Esophagus squamous epithelium (tissue), 5 donors: Measurements from ENCODE around the gene DDA1. TPM values are rescaled to one million over a fixed set of nuclear protein-coding genes. Genes with fewer than 3 reads are reported as not detected.
A peak's percentile ranks its signal among the peaks of the same experiment; 100 is the strongest.
"Not testable (repeated sequence)": the region's sequence is repeated elsewhere in the genome, so short reads cannot be mapped to it uniquely, and the experiment has no call there.

Source experiments
- DNase-seq: peaks from one replicate; lab custom pipeline; 2025; lab: John Stamatoyannopoulos, UW
- H3K27ac ChIP-seq, 4 donors: fragments of 200-600 bp; sonication (generic); one replicate each; pipeline ENCODE4 v1.5.1; 2016 to 2019; ENCODE audit warnings: mild to moderate bottlenecking in 1 of 4
- H3K27me3 ChIP-seq, 4 donors: fragments of 200-600 bp; sonication (generic); 1 replicate in 3 of 4; 2 replicates in 1 of 4; pipeline versions ENCODE4 v1.5.1 to v1.6.0; 2017 to 2021; ENCODE audit warnings: antibody characterized with exemption in 1 of 4
- H3K36me3 ChIP-seq, 3 donors: fragments of 200-600 bp; sonication (generic); one replicate each; pipeline ENCODE4 v1.5.1; 2016 to 2019
- H3K4me1 ChIP-seq, 3 donors: fragments of 200-600 bp; sonication (generic); one replicate each; pipeline ENCODE4 v1.5.1; 2017 to 2019
- H3K4me3 ChIP-seq, 4 donors: fragments of 200-600 bp; sonication (generic); 1 replicate in 3 of 4; 2 replicates in 1 of 4; pipeline ENCODE4 v1.5.1; 2016 to 2019; ENCODE audit warnings: mild to moderate bottlenecking in 2 of 4, moderate library complexity in 1 of 4
- H3K9me3 ChIP-seq, 3 donors: fragments of 200-600 bp; sonication (generic); one replicate each; pipeline ENCODE4 v1.5.1; 2016 to 2019
- CTCF ChIP-seq, 6 experiments: fragments of 450-650 bp in 4 of 6; fragments of 200-600 bp in 2 of 6; sonication (generic) in 2 of 6; IDR thresholded peaks; one replicate each; pipeline ENCODE4 v1.5.1; 2016 to 2019; ENCODE audit warnings: antibody characterized with exemption in 6 of 6, mild to moderate bottlenecking in 4 of 6, moderate library complexity in 4 of 6
- POLR2A ChIP-seq, 4 donors: fragments of 450-650 bp; IDR thresholded peaks; one replicate each; pipeline ENCODE4 v1.6.1; 2017; ENCODE audit warnings: antibody characterized with exemption in 4 of 4, mild to moderate bottlenecking in 4 of 4, moderate library complexity in 3 of 4
- WGBS, 2 donors: methylation state at CpG; one replicate each; pipeline ENCODE4 v1.1.5; 2018; 5-methylcytosine and 5-hydroxymethylcytosine counted together
- intact Hi-C: fragments of 100-400 bp; cut with DNase I; formaldehyde crosslinking; loops from one replicate; pipeline ENCODE4 v1.15.0; 2022
- total RNA-seq, 4 donors: library from RNA; depleted of rRNA; stranded (reverse); fragments of >200 nt; gene quantifications; one replicate each; pipeline ENCODE4 v1.1.0, GENCODE V29; 2016
- donor health status: DM: yes; HTN: yes; CAD: no.

Gene DDA1
- total RNA-seq, 4 donors from 2014 or later, result 16.4 to 29.0 (median 22.7) TPM

DNA sequence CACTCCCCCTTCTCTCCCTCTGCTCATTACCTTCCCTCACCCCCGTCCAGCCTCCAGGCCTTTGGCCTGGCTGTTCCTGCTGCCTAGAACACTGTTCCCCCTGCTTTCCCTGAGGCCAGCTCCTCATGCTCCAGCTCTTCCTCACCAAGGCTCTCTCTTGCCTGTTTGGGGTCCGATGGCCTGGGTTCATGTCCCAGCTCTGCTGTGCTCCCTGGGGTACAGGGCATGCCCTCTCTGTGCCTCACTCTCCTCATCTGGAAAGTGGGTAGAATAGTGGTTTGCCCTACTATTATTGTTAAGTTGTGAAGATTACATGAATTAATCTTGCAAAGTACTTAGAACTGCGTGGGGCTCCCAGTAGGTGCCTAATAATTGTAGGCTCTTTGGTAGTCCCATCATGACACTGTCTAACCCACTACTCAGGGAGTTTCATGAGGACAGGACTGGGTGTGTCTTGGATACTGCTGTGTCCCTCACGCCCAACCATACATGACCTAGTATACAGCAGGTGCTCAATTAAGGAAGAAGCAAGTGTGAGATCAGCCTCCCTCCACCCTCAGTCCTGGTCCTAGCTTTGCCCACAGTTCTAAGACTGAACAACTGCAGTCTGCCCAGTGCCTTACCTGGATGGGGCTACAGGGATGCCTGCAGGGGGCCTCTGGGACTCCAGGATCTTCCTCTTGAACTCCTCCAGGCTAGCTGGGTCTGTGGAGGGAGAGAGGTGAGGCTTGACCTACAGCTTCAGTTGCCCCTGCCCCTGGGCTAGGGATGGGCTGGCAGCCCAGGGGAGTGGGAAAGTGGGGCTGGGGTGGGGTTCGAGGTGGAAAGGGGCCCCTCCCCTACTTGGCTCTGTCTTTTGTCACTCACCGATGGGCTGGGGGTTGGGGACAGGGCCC, 50.8 kb downstream of the DDA1 start:
- WGBS, 2 donors, result 72 to 94% methylated on average over 5 to 6 of the region's 6 CpGs
- Histone ChIP-seq H3K4me1 (no peaks in the 10 kb centered on the region), H3K9me3 (no peaks in the 10 kb centered on the region), H3K36me3 (no peaks in the 10 kb centered on the region), H3K4me3 (no peak overlapping the region), H3K27ac (no peak overlapping the region), H3K27me3 (no peaks in the 10 kb centered on the region)
- intact Hi-C loops, result no loop called here
- no peak for TF ChIP-seq CTCF (IDR thresholded peaks at IDR 0.05)
- TF ChIP-seq POLR2A (IDR thresholded peaks at IDR 0.05), result no peak
- DNase-seq, result no peak

DNA sequence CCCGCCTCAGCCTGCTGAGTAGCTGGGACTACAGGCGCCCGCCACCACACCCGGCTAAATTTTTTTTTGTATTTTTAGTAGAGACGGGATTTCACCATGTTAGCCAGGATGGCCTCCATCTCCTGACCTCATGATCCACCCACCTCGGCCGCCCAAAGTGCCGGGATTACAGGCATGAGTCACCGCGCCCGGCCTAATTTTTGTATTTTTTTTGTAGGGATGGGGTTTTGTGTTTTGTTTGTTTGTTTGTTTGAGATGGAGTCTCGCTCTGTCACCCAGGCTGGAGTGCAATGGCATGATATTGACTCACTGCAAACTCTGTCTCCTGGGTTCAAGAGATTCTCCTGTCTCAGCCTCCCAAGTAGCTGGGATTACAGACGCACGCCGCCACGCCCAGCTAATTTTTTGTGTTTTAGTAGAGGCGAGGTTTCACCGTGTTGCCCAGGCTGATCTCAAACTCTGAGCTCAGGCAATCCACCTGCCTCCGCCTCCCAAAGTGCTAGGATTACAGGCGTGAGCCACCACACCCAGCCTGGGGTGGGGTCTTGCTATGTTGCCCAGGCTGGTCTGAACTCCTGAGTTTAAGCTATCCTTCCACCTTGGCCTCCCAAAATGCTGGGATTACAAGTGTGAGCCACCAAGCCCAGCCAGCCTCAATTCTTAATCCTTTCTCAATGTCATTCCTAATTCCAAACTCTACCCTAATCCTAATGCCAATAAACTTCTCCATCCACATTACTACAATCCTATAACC, 54.7 kb downstream of the DDA1 start:
- H3K27me3 ChIP-seq, H3K4me1 ChIP-seq, H3K27ac ChIP-seq, H3K36me3 ChIP-seq, intact Hi-C loops, H3K4me3 ChIP-seq, DNase-seq, H3K9me3 ChIP-seq: not testable (repeated sequence)
- WGBS, 2 donors, result 73 to 81% methylated on average over 16 to 20 of the region's 20 CpGs

DNA sequence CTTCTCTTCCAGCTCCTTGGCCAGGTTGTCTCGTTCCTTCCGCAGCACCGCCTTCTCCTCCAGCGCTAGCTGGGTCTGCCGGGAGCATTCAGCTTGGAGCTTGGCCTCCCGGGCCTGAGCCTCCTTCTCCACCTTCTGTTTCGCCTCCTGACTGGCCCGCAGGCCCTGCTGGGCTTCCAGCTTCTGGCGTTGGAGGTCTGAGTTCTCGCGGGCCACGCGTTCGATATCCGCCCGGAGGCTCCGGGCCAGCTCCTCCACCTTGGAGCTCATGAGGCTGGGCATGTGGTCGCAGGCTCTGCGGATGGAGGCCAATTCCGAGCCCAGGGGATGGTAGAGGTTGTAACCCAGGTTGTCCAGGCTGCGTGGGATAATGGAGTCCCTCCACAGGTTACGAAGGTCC, 56.0 kb downstream of the DDA1 start:
- TF ChIP-seq POLR2A (IDR thresholded peaks at IDR 0.05), result no peak
- TF ChIP-seq CTCF (IDR thresholded peaks at IDR 0.05), result no peak
- H3K36me3 ChIP-seq, result no peaks in the 10 kb centered on the region
- intact Hi-C loops, result no loop called here
- DNase-seq, result no peak
- peaks cover 0 to 6% (median 0%) of the 10 kb centered on the region in 4 donors for H3K27me3 ChIP-seq
- no peaks in the 10 kb centered on the region for H3K9me3 ChIP-seq
- peaks cover 0 to 12% (median 0%) of the 10 kb centered on the region in 3 donors for H3K4me1 ChIP-seq
- H3K4me3 ChIP-seq, result no peak overlapping the region
- no peak overlapping the region for H3K27ac ChIP-seq
- WGBS, 2 donors, result 90 to 97% methylated on average over 11 to 12 of the region's 22 CpGs

DNA sequence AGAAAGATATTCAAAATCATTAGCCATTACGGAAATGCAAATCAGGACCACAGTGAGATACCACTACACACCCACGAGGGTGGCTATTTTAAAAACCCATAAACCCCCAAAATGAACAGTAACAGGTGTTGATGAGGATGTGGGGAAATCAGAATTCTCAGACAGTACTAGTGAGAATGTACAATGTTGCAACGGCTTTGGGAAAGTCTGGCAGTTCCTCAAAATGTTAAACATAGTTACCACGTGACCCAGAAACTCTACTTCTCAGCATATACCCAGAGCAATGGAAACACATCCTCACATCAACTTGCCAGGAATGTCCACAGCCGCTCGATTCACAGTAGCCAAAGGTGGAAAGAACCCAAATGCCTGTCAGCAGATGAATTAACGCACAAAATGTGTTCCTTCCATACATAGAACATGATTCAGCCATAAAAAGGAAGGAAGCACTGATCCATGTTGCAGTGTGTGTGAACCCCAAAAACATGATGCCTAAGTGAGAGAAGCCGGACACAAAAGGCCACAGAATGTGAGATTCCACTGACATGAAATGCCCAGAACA, 60.7 kb downstream of the DDA1 start:
- no peak for DNase-seq
- H3K36me3 ChIP-seq, result no peaks in the 10 kb centered on the region
- peak overlapping the region in 2 of 4 donors; percentile 25 to 52 for H3K27ac ChIP-seq
- H3K4me3 ChIP-seq, result no peak overlapping the region
- intact Hi-C loops, result no loop called here
- H3K9me3 ChIP-seq, result no peaks in the 10 kb centered on the region
- no peak for TF ChIP-seq CTCF (IDR thresholded peaks at IDR 0.05)
- peaks cover 0 to 6% (median 0%) of the 10 kb centered on the region in 4 donors for H3K27me3 ChIP-seq
- 14 to 21% methylated on average over 8 of the region's 8 CpGs for WGBS, 2 donors
- peaks cover 0 to 14% (median 0%) of the 10 kb centered on the region in 3 donors for H3K4me1 ChIP-seq

Other genes starting within 250 kb of the DDA1 start
- gene HAUS8, start 234.1 kb upstream of the DDA1 start, total RNA-seq, result 1 to 10 TPM; 3.0 to 5.8 (median 3.2) TPM
- 10 to 100 TPM; 25.5 to 60.5 (median 39.5) TPM for gene MYO9B, start 233.8 kb upstream of the DDA1 start, total RNA-seq
- 10 to 100 TPM; 11.2 to 22.5 (median 17.6) TPM for gene USE1, start 94.2 kb upstream of the DDA1 start, total RNA-seq
- 1 to 10 TPM; 1.8 to 6.9 (median 4.1) TPM for gene OCEL1, start 83.3 kb upstream of the DDA1 start, total RNA-seq
- gene NR2F6, start 63.6 kb upstream of the DDA1 start, total RNA-seq, result 100 to 1,000 TPM in 1 of 4 donors, 10 to 100 TPM in 3; 52.8 to 115 (median 82.7) TPM
- gene USHBP1, start 44.8 kb upstream of the DDA1 start, total RNA-seq, result 1 to 10 TPM in 1 of 4 donors, under 1 TPM in 2, not detected in 1; 0.70 to 4.8 (median 0.73) TPM
- 10 to 100 TPM; 29.1 to 55.8 (median 53.1) TPM for gene BABAM1, start 42.1 kb upstream of the DDA1 start, total RNA-seq
- gene ANKLE1, start 27.7 kb upstream of the DDA1 start, total RNA-seq, result under 1 TPM in 3 of 4 donors, not detected in 1; 0.12 to 0.57 (median 0.22) TPM
- 1 to 10 TPM; 2.0 to 8.4 (median 5.2) TPM for gene ABHD8, start 6.1 kb upstream of the DDA1 start, total RNA-seq
- 10 to 100 TPM; 91.1 to 97.2 (median 92.8) TPM for gene MRPL34, start 3.7 kb upstream of the DDA1 start, total RNA-seq
- 10 to 100 TPM in 1 of 4 donors, 1 to 10 TPM in 3; 3.8 to 19.1 (median 6.5) TPM for gene ANO8, start 25.3 kb downstream of the DDA1 start, total RNA-seq
- 10 to 100 TPM; 22.7 to 34.9 (median 31.4) TPM for gene GTPBP3, start 28.0 kb downstream of the DDA1 start, total RNA-seq
- gene PLVAP, start 67.8 kb downstream of the DDA1 start, total RNA-seq, result 10 to 100 TPM in 3 of 4 donors, 1 to 10 TPM in 1; 9.1 to 38.3 (median 25.7) TPM
- not detected for gene CCDC194, start 84.6 kb downstream of the DDA1 start, total RNA-seq
- 10 to 100 TPM in 3 of 4 donors, 1 to 10 TPM in 1; 4.1 to 66.8 (median 31.0) TPM for gene BST2, start 96.1 kb downstream of the DDA1 start, total RNA-seq
- gene MVB12A, start 110.5 kb downstream of the DDA1 start, total RNA-seq, result 10 to 100 TPM; 54.0 to 96.3 (median 61.7) TPM
- gene TMEM221, start 139.1 kb downstream of the DDA1 start, total RNA-seq, result under 1 TPM in 2 of 4 donors, not detected in 2; 0.19 to 0.26 TPM
- not detected for gene NXNL1, start 151.4 kb downstream of the DDA1 start, total RNA-seq
- 10 to 100 TPM in 1 of 4 donors, 1 to 10 TPM in 3; 4.1 to 19.5 (median 8.7) TPM for gene SLC27A1, start 161.0 kb downstream of the DDA1 start, total RNA-seq
- gene PGLS, start 202.1 kb downstream of the DDA1 start, total RNA-seq, result 100 to 1,000 TPM in 1 of 4 donors, 10 to 100 TPM in 3; 84.5 to 104 (median 92.5) TPM
- gene COLGALT1, start 246.1 kb downstream of the DDA1 start, total RNA-seq, result 10 to 100 TPM; 23.1 to 51.9 (median 35.6) TPM